Suprapubic skin (tissue), 4 donors: ENCODE measurements around the gene RFX7. TPM values are rescaled to one million over a fixed set of nuclear protein-coding genes. Genes with fewer than 3 reads are reported as not detected.

Source experiments
- DNase-seq, 2 donors: peaks; one replicate each; pipeline ENCODE4 v3.0.0-alpha.2; 2019; ENCODE audit warnings: low spot score in 2 of 2
- H3K27ac ChIP-seq: fragments of 200-600 bp; sonication (generic); one replicate; pipeline ENCODE4 v1.5.1; 2019
- H3K27me3 ChIP-seq: fragments of 200-600 bp; sonication (generic); one replicate; pipeline ENCODE4 v1.5.1; 2019
- H3K36me3 ChIP-seq: fragments of 200-600 bp; sonication (generic); one replicate; pipeline ENCODE4 v1.5.1; 2019
- H3K4me1 ChIP-seq: fragments of 200-600 bp; sonication (generic); one replicate; pipeline ENCODE4 v1.5.1; 2019
- H3K4me3 ChIP-seq: fragments of 200-600 bp; sonication (generic); one replicate; pipeline ENCODE4 v1.5.1; 2019; ENCODE audit warnings: mild to moderate bottlenecking
- H3K9me3 ChIP-seq: fragments of 200-600 bp; sonication (generic); one replicate; pipeline ENCODE4 v1.5.1; 2019
- EP300 ChIP-seq: sonication (generic); formaldehyde crosslinking; IDR thresholded peaks from one replicate; pipeline ENCODE4 v1.6.1; 2017; ENCODE audit warnings: antibody characterized with exemption
- POLR2A ChIP-seq, 2 donors: fragments of 450-650 bp; IDR thresholded peaks; one replicate each; pipeline ENCODE4 v1.6.1; 2017; ENCODE audit warnings: antibody characterized with exemption in 2 of 2, mild to moderate bottlenecking in 2 of 2, moderate library complexity in 2 of 2
- POLR2AphosphoS5 ChIP-seq, 3 donors: sonication (generic); formaldehyde crosslinking; IDR thresholded peaks; one replicate each; pipeline ENCODE4 v1.6.1; 2017; ENCODE audit warnings: antibody characterized with exemption in 3 of 3
- WGBS: methylation state at CpG from one replicate; pipeline ENCODE4 v1.1.5; 2018; 5-methylcytosine and 5-hydroxymethylcytosine counted together
- total RNA-seq, 4 donors: library from RNA; depleted of rRNA; stranded (reverse); fragments of >200 nt; gene quantifications; one replicate each; pipeline ENCODE4 v1.1.0, GENCODE V29; 2016
- TF ChIP-seq, protein P1 (sequence below), 2 donors: fragments of 200-600 bp in 1 of 2; fragments of 450-650 bp in 1 of 2; sonication (generic) in 1 of 2; IDR thresholded peaks; one replicate each; pipeline ENCODE4 v1.5.1; 2016 to 2019; ENCODE audit warnings: antibody characterized with exemption in 2 of 2, mild to moderate bottlenecking in 1 of 2, moderate library complexity in 1 of 2

The RFX7 gene
- total RNA-seq, 4 donors from 2014 or later = 17.8 to 40.4 (median 22.2) TPM

DNA sequence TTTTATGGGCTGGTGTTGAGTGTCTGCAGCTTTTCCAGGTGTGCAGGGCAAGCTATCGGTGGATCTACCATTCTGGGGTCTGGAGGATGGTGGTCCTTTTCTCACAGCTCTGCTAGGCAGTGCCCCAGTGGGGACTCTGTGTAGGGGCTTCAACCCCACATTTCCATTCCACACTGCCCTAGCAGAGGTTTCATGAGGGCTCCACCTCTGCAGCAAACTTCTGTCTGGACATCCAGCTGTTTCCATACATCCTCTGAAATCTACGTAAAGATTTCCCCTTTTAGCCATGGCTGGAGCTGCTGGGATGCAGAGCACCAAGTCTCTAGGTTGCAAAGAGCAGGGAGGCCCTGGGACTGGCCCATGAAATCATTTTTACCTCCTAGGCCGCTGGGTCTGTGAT, 11.6 kb downstream of the RFX7 start:
- peaks cover 32% of the 10 kb centered on the region for H3K36me3 ChIP-seq

DNA sequence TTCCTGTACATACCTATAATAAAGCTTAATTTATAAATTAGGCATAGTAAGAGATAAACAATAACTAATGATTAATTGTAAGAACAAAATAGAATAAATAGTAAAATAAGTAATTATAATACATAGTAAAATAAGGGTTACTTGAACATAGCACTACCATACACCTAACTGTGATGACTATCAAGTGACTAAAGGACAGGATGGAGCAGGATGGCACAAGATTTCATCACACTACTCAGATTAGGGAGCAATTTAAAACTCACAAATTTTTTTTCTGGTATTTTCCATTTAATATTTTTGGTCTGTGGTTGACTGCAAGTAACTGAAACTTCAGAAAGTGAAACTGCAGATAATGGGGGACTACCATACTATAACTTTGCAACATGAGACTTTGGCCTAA, 14.8 kb downstream of the RFX7 start:
- no peak overlapping the region for H3K4me3 ChIP-seq
- peaks cover 32% of the 10 kb centered on the region for H3K36me3 ChIP-seq
- no peak overlapping the region for H3K27ac ChIP-seq
- H3K4me1 ChIP-seq = no peaks in the 10 kb centered on the region
- no peaks in the 10 kb centered on the region for H3K27me3 ChIP-seq
- no peak for DNase-seq
- TF ChIP-seq, protein P1, sequence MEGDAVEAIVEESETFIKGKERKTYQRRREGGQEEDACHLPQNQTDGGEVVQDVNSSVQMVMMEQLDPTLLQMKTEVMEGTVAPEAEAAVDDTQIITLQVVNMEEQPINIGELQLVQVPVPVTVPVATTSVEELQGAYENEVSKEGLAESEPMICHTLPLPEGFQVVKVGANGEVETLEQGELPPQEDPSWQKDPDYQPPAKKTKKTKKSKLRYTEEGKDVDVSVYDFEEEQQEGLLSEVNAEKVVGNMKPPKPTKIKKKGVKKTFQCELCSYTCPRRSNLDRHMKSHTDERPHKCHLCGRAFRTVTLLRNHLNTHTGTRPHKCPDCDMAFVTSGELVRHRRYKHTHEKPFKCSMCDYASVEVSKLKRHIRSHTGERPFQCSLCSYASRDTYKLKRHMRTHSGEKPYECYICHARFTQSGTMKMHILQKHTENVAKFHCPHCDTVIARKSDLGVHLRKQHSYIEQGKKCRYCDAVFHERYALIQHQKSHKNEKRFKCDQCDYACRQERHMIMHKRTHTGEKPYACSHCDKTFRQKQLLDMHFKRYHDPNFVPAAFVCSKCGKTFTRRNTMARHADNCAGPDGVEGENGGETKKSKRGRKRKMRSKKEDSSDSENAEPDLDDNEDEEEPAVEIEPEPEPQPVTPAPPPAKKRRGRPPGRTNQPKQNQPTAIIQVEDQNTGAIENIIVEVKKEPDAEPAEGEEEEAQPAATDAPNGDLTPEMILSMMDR (IDR thresholded peaks at IDR 0.05) = no peak
- TF ChIP-seq EP300 = no peak
- no peak for TF ChIP-seq POLR2A (IDR thresholded peaks at IDR 0.05)
- TF ChIP-seq POLR2AphosphoS5 (IDR thresholded peaks at IDR 0.05) = no peak
- peaks cover 5% of the 10 kb centered on the region for H3K9me3 ChIP-seq

More for the DNA sequence above, 11.6 kb downstream of the RFX7 start:
- WGBS = 86% methylated on average over 3 of the region's 3 CpGs
- peaks cover 5% of the 10 kb centered on the region for H3K9me3 ChIP-seq
- H3K4me3 ChIP-seq = no peak overlapping the region
- H3K27me3 ChIP-seq = no peaks in the 10 kb centered on the region
- H3K4me1 ChIP-seq = no peaks in the 10 kb centered on the region
- TF ChIP-seq POLR2A (IDR thresholded peaks at IDR 0.05) (no peak), EP300 (no peak), POLR2AphosphoS5 (IDR thresholded peaks at IDR 0.05) (no peak)
- TF ChIP-seq, protein P1 (IDR thresholded peaks at IDR 0.05) = no peak
- DNase-seq = no peak
- no peak overlapping the region for H3K27ac ChIP-seq

DNA sequence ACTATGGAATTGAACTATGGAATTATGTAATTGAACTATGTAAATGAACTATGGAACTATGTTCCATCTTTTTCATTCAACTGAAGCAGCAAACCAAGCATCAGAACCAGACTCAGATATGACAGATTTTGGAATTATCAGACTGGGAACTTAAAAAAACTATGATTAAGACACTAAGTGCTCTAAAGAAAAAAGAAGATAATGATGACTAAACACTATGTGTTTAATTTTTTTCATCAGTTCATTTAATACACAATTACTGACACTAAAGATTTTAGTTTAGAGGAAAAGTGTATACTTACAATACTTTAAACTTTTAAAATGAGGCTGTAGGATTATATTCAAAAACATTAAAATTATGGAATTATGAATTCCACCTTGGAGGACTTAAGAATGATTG, 15.3 kb downstream of the RFX7 start:
- H3K9me3 ChIP-seq = peaks cover 5% of the 10 kb centered on the region
- no peaks in the 10 kb centered on the region for H3K27me3 ChIP-seq
- no peaks in the 10 kb centered on the region for H3K4me1 ChIP-seq

DNA sequence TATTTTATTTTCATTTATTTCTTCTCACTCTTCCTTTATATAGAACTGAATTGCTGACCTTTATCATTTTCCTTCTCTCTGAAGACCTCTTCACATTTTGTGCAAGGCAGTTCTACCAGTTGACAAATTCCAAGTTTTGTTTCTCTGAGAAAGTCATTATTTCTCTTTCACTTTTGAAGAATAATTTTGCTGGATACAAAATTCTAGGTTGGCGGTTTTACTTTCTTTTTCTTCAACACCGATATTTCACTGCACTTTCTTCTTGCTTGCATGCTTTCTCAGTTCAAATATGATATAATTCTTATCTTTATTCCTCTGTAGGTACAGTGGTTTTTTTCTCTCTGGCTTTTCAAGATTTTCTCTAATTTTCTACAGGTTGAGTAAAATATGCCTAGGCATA, 15.9 kb downstream of the RFX7 start:
- Histone ChIP-seq H3K9me3 (peaks cover 5% of the 10 kb centered on the region), H3K27me3 (no peaks in the 10 kb centered on the region), H3K4me1 (no peaks in the 10 kb centered on the region), H3K4me3 (no peak overlapping the region), H3K27ac (no peak overlapping the region), H3K36me3 (peaks cover 35% of the 10 kb centered on the region)
- DNase-seq = no peak
- TF ChIP-seq, protein P1 (IDR thresholded peaks at IDR 0.05) = no peak
- TF ChIP-seq POLR2A (IDR thresholded peaks at IDR 0.05) (no peak), EP300 (no peak), POLR2AphosphoS5 (IDR thresholded peaks at IDR 0.05) (no peak)
- WGBS = 99% methylated on average over 2 of the region's 2 CpGs

More for the DNA sequence above, 15.3 kb downstream of the RFX7 start:
- no peak for DNase-seq
- H3K4me3 ChIP-seq = no peak overlapping the region
- H3K27ac ChIP-seq = no peak overlapping the region
- no peak for TF ChIP-seq POLR2A (IDR thresholded peaks at IDR 0.05)
- TF ChIP-seq EP300 = no peak
- TF ChIP-seq, protein P1 (IDR thresholded peaks at IDR 0.05) = no peak
- no peak for TF ChIP-seq POLR2AphosphoS5 (IDR thresholded peaks at IDR 0.05)
- H3K36me3 ChIP-seq = peaks cover 32% of the 10 kb centered on the region

DNA sequence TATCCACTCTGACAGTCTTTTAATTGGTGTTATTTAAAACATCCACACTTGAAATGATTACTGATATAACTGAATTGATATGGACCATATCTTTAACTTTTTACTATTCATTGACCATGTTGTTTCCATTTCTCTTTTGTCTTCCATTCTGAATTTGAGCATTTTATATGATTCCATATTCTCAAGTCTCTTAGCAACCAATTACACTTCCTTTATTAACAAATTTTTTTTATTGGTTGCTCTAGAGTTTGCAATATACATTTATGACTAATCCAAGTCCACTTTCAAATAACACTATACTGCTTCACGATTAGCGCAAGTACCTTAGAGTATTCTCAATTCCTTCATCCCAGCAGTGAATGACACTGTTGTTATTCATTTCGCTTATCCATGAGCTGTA, 16.4 kb downstream of the RFX7 start:
- no peaks in the 10 kb centered on the region for H3K4me1 ChIP-seq
- H3K36me3 ChIP-seq = peaks cover 30% of the 10 kb centered on the region
- TF ChIP-seq POLR2AphosphoS5 (IDR thresholded peaks at IDR 0.05) = no peak
- TF ChIP-seq, protein P1 (IDR thresholded peaks at IDR 0.05) = no peak
- TF ChIP-seq EP300 = no peak
- no peak for TF ChIP-seq POLR2A (IDR thresholded peaks at IDR 0.05)
- no peaks in the 10 kb centered on the region for H3K27me3 ChIP-seq
- DNase-seq = no peak
- no peak overlapping the region for H3K4me3 ChIP-seq
- H3K9me3 ChIP-seq = peaks cover 5% of the 10 kb centered on the region
- no peak overlapping the region for H3K27ac ChIP-seq
- 99% methylated on average over 3 of the region's 3 CpGs for WGBS
